ENCODE data around the gene CDKL5.

Gene CDKL5

DNA sequence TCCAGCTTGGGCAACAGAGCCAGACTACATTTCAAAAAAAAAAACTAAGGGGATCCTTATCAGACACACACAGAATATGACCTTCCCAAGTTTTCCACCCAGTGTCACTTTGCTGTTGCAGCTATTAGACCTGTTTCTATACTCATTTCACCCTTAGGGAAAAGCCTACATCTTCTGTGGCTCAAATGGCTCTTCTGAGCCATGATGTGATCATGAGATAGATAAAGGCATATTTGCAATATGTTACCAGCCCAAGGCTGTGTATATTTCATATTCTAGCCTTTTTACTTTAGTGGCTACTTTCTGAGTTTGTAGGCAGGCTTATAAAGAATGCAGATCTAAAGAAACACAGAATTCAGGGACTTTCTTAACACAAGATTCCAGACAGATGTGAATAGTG lies 227.2 kb downstream of the CDKL5 start:
- DNase-seq = no peak

DNA sequence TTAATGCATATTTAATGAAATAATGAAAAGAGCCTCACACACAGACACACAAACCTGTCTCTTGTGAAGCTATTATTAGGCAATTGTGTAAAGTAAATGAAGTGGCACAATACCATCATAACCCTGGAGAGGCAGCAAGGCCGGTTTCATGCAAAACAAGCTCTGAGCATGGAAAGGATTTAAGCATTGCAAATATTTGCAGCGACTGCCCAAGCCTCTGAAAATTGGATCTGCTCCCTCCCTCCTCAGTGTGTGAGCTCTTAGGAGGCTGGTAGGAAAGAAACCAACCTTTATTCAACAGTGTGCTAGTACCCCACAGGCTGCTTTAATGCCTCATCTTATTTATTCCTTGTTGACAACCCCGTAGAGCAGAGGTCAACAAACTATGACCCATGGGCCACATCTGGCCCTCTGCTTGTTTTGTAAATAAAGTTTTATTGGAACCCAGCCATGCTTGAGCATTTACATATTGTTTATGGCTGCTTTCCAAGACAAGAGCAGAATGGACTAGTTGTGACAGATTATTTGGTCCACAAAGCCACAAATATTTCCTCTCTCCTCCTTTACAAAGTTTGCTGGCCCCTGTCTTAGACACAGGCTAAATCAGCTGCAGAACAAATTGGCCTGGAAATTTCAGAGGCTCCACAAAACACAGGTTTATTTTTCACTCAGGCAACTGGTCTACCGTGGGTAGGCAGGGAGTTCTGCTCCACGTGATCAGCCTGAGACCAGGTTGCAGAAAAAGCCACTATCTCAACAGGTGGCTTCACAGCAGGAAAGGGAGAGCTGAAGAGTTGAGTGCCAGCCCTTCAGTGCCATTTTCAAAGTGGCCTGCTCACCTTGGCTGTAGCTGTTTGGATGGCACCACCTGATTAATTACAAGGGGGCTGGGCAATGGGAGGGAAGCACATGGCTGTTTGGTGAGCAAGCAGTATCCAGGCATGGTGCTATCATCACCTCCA lies 229.7 kb downstream of the CDKL5 start:
- no peak for DNase-seq

DNA sequence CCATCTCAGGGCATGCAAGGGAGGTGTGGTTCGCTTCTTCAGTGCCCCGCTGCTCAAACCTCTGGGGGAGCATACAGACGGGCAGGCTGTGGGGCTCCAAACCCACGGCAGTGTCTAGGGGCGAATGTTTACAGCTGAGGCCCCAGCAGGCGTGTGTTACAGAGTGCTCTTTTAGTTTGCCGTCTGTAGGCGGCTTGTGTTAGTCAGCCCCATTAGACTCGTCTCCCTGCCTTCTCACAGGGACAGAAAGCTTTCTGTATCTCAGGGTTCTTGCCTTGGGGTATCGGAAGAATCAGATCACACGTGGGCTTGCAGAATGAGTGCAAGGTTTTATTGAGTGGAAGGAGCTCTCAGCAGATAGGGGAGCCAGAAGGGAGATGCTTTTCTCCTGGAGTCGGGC lies 235.9 kb downstream of the CDKL5 start:
- no peak for DNase-seq

DNA sequence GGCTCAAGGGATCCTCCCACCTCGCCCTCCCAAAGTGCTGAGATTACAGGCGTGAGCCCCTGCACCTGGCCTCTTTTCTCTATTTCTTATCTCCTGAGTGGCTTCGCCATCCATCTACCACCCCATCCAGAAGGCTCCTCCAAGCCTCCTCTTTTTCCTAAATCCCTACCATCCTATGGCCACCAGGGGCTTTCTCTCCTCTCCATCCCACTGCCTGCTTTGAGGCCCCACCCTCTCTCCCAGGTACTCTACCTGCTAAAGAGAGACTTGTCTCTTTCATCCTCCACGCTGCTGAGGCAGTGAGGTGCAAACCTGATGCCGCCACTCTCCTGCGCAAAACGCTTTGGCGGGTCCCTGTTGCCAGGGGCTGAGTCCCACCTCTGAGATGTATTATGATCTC lies 239.5 kb downstream of the CDKL5 start:
- no peak for DNase-seq

DNA sequence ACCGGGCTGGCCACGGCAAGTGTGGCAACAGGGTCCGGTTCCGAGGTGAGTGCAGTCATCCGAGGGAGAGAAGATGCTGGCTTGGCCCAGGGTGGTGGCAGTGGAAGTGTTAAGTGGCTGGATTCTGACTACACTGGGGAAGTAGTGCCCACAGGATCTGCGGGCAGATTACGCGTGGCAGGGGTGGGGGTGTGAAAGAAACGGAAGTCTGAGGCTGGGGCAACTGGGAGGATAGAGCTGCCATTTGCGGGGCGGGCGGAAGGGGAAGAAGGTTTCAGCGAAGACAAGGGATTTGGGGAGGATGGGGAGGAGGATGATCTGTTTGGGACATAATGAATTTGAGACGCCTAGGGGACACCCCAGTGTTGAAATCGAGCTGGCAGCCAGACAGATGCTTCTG lies 241.2 kb downstream of the CDKL5 start:
- DNase-seq = no peak

DNA sequence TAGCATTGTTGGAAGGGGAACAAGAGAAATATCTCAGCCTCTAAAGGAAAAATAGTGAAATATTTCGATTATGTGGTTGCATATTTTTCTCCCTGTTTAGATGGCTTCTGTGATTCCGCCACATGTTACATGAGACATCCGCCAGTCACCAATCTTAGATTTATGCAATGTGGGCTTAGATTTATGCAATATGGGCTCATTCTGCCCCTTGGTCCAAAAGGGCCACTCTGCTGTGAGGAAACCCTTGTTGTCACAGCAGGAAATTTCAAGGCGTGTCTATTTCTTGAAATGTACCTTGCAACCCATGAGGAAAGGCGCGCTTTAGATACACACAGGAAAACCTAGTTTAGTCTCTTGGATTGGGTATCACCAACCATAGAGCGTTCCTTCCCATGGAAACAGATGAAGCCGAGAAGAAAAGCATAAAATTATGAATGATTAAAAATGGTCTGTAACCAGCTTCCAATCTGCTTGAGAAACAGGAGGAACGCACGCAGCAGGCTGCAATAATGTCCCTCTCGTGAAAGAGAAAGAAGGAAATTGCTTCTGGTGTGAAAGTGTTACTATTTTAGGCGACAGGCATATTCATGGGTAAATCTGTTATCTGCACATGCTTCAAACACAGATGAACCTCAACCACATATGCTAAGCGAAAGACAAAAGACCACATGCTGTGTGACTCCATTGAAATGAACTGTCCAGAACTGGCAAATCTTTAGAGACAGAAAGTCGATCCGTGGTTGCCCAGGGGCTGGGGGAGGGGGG lies 242.8 kb downstream of the CDKL5 start:
- no peak for DNase-seq

DNA sequence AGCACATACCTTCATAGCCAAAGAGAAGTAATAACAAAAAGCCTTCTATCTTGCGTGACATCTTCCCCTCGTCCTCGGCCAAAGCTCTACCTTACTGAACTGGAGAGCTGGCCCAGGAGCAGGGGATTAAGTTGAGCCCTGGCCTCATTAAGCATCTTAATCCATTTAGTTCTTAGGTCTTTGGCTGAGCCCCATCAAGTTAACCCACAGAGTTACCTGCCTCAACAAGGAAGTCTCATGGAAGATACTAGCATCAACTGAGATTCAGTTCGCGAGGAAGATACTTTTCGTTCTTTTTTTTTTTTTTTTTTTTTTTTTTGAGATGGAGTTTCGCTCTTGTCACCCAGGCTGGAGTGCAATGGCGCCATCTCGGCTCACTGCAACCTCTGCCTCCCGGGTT lies 246.6 kb downstream of the CDKL5 start, which contains the start of gene RS1:
RS1 (minus strand) TSS at position 101 of the 400 bp plus-strand sequence; CDS start at position 61, 40 bp downstream.
- no peak for DNase-seq

DNA sequence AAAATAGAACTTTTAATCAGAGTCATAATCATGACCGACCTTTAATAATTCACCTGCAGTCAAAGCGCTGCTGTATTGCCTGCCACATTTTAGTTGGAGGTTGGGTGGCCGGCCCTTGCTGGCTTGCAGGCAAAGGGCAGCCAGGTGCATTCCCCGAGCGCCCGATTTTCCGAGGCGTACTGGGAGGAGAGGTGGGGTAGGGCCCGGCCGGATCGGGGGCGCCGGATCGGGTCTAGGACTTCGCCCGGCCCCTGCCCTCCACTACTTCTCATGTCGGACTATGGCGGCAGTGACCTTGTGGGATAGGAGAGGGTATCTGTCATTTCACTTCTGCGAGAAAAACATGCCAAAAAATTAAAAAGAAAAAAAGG lies 249.0 kb downstream of the CDKL5 start:
- DNase-seq = no peak

DNA sequence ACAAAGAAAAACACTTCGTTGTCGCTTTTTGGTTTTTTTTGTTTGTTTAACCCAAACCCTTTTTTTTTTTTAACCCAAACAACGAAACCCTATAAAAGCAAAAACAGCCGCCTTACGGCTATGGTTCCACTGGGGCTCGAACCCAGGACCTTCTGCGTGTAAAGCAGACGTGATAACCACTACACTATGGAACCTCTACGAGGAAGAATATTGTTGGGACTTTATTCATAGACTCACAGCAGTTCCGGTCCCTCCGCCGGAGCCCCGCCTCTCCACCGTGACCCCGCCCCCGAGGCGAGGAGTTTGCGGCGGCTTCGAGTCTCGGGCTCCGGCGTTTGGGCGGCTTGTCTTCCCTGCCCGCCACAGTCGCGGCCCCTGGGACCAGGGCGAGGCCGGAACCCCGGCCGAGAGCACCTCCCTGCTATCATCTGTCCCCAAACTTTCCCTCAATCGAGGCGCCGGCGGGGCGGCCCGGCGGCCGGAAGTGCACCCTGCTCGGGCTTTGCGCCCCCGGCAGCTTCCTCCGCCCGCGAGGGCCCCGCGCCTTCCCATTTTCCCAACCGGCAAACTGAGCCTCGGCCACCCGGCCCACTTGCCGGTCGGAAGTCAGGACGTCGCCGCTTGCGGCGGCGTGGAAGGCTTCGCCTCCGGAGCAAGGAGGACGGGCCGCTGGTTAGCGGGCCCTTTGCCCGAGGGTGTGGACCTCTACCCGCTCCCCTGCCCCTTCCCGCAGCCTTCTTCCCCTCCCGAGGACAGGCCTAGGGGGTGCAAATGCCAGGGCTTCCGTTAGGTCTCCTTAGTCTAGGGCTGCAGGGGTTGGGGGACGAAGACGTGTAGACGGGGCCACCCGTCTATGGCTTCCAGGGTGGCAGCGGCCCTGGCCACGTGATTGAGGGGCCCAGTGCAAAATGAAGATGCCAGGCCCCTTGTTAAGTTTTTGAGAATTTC lies 249.7 kb downstream of the CDKL5 start:
- no peak for DNase-seq

DNA sequence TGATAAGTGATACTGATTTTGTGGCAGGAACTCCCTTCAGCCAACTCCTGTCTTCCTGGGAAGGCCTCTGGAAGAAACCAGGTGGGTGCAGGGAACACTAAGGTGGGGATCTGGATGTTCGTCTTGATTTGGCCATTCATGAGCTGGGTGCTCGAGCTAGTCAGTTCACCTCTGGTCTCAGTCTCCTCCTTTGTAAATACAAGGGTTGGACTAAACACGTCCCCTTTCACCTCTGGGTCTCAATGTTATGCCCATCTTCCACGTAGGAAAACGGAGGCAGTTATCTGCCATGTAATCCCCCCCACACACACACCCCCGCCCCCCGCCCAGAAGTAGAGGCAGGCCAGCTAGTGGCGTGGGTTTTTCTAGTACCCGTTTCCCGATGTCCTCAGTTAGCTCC lies 250.6 kb downstream of the CDKL5 start:
- no peak for DNase-seq

DNA sequence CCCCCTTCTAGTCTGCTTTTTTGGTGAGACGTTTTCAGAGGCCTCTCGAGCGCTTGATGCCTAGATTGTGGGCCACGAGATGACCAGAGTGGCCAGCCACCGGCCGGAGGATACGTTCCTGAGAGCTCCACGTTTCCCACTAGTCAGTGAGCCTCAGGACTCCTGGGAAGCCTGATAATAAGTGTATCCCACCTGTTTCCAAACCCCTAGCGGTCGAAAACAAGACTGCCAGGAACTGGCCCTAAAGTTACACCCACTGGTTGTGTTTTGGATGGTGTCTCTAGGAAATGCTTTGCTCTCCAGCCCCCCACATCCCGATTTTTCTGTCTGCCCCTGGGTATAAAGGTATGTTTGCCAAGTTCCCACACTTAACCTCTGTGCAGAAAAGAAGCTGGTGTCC lies 251.1 kb downstream of the CDKL5 start:
- no peak for DNase-seq

DNA sequence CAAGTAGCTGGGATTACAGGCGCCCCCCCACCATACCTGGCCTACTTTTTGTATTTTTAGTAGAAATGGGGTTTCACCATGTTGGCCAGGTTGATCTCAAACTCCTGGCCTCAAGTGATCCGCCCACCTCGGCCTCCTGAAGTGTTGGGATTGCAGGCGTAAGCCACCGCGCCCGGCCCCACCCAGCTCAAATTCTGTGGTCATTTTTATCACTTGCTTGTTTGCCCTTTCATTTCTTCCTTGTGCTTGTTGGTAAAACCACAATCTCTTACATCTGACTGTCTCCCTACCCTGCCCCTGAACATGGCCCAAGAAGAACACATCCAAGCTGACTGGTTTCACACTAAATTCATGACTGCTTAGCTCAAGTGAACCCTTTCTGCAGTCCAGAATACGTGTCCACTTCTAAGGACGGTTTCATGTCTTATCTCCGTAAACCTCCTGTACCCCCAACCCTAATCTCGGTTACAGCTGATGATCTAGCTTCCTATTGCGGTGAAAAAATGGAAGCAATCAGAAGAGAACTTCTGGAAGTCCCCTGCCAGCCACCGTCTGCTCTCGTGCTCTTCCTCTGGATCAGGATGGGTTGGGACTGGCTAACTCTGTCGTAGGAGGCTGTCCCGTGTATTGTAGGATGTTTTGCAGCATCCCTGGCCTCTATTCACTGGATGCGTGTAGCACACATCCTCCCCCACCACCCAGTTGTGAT lies 251.9 kb downstream of the CDKL5 start:
- DNase-seq = no peak

DNA sequence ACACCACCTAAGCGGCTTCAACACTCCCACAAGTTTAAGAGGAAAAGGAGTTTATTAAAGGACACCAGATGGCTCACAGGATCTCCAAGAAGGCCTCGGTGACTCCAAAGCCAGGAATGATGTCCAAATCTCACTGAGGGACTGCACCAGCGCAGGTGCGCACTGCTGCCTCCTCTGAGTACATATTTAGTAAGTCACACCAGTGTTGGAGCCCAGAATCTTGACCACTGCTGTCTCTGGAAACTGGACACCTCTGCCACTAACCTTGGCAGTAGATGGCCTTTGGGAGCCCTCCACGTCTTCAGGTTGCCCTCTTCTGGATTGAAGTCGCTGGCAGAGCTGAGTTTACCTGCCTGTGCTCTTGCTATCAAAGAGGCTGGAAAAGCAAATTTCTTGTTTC lies 256.6 kb downstream of the CDKL5 start:
- DNase-seq = no peak

DNA sequence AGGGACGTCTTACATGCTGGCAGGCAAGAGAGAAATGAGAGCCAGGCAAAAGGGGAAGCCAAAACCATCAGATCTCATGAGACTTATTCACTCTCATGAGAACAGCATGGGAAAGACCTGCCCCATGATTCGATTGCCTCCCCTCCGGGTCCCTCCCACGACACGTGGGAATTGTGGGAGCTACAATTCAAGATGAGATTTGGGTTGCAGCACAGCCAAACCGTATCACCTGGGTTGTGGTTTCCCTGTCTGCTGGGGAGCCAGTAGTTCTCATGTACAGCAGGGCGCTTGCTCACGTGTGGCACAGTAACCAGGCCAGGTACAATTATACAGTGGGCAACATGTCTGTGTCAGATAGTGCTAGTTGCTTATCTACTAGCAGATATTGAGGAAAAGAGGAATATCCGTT lies 257.6 kb downstream of the CDKL5 start:
- DNase-seq = no peak

DNA sequence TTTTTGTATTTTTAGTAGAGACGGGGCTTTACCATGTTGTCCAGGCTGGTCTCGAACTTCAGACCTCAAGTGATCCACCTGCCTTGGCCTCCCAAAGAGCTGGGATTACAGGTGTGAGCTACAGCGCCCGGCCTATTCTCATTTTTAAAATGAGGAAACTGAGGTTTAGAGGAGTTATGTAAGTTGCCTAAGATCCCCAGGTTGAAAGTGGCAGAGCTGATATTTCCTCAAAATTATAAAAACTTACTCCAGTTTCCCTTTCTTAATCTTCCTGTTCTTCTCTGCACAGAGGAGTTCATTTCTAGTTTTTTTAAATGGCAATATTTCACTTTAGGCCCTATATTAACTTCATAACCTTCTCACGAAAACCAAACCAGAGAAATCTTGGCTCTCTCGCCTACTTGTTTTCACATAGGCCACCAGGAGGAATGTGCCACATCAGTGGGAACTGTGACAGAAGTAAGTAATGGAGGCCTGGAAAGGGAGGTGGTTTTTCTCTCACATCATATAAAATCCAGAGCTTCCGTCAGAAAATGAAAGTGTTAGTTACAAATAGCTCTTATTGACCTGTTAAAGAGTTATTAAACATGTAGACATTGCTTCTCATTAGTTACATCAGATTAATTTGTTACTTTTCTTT lies 262.6 kb downstream of the CDKL5 start:
- DNase-seq = no peak

DNA sequence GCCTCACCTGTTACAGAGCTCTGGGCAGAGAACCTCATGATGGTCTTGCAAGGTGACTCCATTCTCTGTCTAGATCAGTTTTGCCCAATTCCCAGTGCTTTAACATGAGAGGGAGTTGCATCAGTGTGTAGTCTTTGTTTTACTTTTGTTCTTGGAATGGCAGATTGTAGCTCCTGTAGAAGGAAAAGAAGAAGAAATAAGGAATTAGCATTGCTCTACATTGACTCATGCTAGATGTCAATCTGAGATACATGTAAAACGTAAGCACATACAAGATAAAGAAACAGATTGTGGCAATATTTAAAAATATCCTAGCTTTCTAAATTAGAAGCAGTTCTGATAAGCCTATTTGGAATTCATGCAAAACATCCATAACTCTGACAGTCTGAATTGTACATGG lies 266.0 kb downstream of the CDKL5 start:
- DNase-seq = no peak

DNA sequence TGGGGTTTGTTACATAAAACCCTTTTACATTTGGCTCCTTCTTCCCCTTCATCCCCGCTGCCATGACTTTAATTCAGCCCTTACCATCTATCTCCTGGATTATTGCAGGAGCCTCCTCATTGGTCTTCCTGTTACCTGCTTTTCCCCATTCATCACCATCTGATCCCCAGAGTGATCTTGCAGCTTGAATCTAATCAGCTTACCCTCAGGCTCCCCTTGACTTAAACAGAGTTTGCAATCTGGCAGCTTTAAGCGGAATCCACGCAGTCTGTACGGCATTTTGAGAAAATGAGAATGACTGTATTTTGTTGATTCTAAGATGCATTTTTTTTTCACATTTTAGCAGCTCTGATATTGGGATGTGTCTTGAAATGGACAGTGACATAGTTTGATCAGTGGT lies 267.1 kb downstream of the CDKL5 start:
- no peak for DNase-seq

DNA sequence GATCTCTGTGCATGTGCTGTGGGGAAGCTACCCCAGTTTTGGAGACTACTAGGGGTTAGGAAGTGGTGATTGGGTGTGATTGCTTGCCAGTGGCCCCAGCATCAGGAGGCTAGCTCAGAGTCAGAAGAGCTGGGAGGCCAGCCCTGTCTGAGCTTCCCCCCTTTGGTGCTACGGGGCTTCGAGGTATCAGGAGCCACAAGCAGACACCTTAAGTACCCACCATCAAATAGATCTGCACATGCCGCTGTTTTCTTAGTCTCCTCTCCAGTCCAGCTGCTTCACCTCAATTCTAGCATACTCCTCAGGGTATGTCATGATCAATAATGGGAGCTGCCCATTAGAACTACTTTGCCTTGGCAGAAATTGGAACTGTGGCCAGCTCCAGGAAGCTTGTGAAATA lies 271.2 kb downstream of the CDKL5 start:
- DNase-seq = no peak

DNA sequence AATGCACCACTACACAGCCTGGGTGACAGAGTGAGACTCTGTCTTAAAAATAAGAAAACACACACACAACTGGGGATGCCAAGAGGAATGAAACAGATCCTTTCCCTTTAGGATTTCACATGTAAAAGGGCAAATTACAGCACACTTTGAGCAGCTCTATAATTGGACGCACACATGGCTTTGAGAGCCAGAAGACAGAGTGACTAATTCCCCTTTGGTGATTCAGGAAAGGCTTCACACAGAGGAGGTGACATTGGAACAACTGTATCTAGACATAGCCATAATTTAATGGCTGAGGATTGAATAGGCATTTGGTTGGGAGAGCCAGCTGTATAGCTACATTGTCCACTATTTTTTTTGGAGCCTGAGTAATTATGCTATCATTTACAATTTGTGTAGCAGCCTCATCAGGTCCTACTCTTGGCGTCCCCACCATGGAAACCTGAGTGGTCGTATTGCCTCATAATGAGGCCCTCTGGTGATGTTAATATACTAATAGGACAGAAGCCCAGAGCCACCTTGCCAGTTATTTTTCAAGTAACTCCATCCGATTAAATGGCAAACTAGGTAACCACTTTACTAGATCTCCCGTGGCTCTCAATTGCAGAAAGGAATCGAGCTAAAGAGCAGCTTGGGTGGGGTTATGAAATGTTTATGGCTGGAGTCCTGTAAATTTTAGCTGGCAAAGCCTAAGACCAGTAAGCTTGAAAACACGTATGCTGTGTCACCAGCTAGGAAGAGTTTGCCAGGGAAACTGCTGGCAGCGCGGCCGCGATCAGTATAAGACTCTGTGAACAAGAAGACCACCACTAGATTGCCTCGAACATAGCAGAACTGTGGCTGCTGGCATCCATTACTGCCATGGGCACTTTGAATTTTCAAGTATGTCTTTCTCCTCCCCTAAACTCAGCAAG lies 273.6 kb downstream of the CDKL5 start:
- DNase-seq = no peak

DNA sequence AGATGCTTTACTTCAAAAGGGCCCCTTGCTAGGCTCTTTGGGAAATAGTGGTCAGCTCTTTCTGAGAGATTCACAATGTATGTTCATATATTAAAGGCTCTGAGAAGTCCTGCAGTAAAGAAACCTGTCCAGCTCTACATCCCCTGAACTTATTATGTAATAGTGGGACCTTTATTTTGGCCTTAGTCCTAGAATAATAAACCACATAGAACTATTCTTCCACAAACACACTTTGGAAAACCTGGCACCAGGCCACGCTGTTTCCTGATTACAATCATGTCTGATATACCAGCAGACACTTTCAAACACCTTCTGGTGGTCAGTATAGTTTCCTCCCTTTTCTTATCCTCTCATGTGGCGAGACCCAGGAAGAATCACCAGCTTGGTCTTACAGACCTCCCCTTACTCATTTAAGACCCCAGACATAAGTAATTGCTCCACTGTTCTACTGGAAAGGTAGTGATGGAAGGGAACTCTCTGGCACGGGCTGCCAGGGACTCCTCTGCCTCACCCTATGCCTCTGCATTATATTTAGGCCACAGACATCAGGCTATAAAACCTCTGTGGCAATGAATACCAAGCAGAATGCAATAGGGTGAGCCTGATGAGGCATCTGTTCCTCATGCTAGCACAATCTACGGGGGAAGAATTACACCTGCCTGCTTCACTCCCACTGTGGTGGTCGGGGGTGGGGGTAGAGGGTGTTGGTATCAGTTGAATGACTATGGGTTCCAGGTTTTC lies 276.4 kb downstream of the CDKL5 start:
- DNase-seq = no peak

All from SHP77 treated with DMSO at 0.1 percent for 48 hours (cell line).